ENCODE data around the gene CADM2. TPM values are rescaled to one million over a fixed set of nuclear protein-coding genes. Genes with fewer than 3 reads are reported as not detected.
A peak's percentile ranks its signal among the peaks of the same experiment; 100 is the strongest.

CADM2 gene
- total and polyA plus RNA-seq, 2 donors from 2014 or later, result 0.06 to 0.25 TPM

- intact Hi-C loops (cut with DNase I), result no loop called here
- no peak overlapping the region for H3K4me3 ChIP-seq (ENCODE audit: low read length in 3 of 3)
- FAIRE-seq (no peak), DNase-seq (no peak)
- H3K27me3 ChIP-seq (ENCODE audit: control insufficient read depth, insufficient read depth, low read length), result no peaks in the 10 kb centered on the region
- TF ChIP-seq CTCF (IDR thresholded peaks at IDR 0.05; ENCODE audit: borderline replicate concordance, extremely low read depth, insufficient read depth), result no peak
- H3K27ac ChIP-seq (ENCODE audit: low read depth in 2 of 2, low read length in 2 of 2), result no peak overlapping the region
- H3K9me3 ChIP-seq (ENCODE audit: control insufficient read depth in 2 of 3, insufficient read depth in 1 of 3, low read length in 3 of 3), result no peaks in the 10 kb centered on the region
- H3K4me1 ChIP-seq (ENCODE audit: control insufficient read depth in 2 of 3, insufficient read depth in 2 of 3, low read depth in 1 of 3, low read length in 3 of 3), result no peaks in the 10 kb centered on the region
- H3K9ac ChIP-seq (ENCODE audit: low read length in 3 of 3), result no peak overlapping the region
- H3K36me3 ChIP-seq (ENCODE audit: control insufficient read depth in 2 of 3, insufficient read depth in 3 of 3, low read length in 3 of 3), result no peaks in the 10 kb centered on the region
These were observed 363.1 kb downstream of the CADM2 start for GRCh38 chr3:85321892-85322291.

GRCh38 chr3:85330071-85330470 is 371.3 kb downstream of the CADM2 start:
- no peaks in the 10 kb centered on the region for H3K4me1 ChIP-seq (ENCODE audit: control insufficient read depth in 2 of 3, insufficient read depth in 2 of 3, low read depth in 1 of 3, low read length in 3 of 3)
- H3K36me3 ChIP-seq (ENCODE audit: control insufficient read depth in 2 of 3, insufficient read depth in 3 of 3, low read length in 3 of 3), result no peaks in the 10 kb centered on the region
- H3K9ac ChIP-seq (ENCODE audit: low read length in 3 of 3), result no peak overlapping the region
- FAIRE-seq, result no peak
- TF ChIP-seq CTCF (IDR thresholded peaks at IDR 0.05; ENCODE audit: borderline replicate concordance, extremely low read depth, insufficient read depth), result no peak
- H3K27me3 ChIP-seq (ENCODE audit: control insufficient read depth, insufficient read depth, low read length), result no peaks in the 10 kb centered on the region
- no peak for DNase-seq
- no peak overlapping the region for H3K4me3 ChIP-seq (ENCODE audit: low read length in 3 of 3)
- H3K9me3 ChIP-seq (ENCODE audit: control insufficient read depth in 2 of 3, insufficient read depth in 1 of 3, low read length in 3 of 3), result no peaks in the 10 kb centered on the region
- no peak overlapping the region for H3K27ac ChIP-seq (ENCODE audit: low read depth in 2 of 2, low read length in 2 of 2)
- intact Hi-C loops (cut with DNase I), result no loop called here

GRCh38 chr3:85337895-85338294 is 379.1 kb downstream of the CADM2 start:
- no peak for FAIRE-seq
- no peak overlapping the region for H3K27ac ChIP-seq (ENCODE audit: low read depth in 2 of 2, low read length in 2 of 2)
- no peak overlapping the region for H3K9ac ChIP-seq (ENCODE audit: low read length in 3 of 3)
- no peaks in the 10 kb centered on the region for H3K36me3 ChIP-seq (ENCODE audit: control insufficient read depth in 2 of 3, insufficient read depth in 3 of 3, low read length in 3 of 3)
- no peaks in the 10 kb centered on the region for H3K9me3 ChIP-seq (ENCODE audit: control insufficient read depth in 2 of 3, insufficient read depth in 1 of 3, low read length in 3 of 3)
- no peaks in the 10 kb centered on the region for H3K4me1 ChIP-seq (ENCODE audit: control insufficient read depth in 2 of 3, insufficient read depth in 2 of 3, low read depth in 1 of 3, low read length in 3 of 3)
- DNase-seq, result no peak
- no peaks in the 10 kb centered on the region for H3K27me3 ChIP-seq (ENCODE audit: control insufficient read depth, insufficient read depth, low read length)
- intact Hi-C loops (cut with DNase I), result no loop called here
- H3K4me3 ChIP-seq (ENCODE audit: low read length in 3 of 3), result no peak overlapping the region
- no peak for TF ChIP-seq CTCF (IDR thresholded peaks at IDR 0.05; ENCODE audit: borderline replicate concordance, extremely low read depth, insufficient read depth)

GRCh38 chr3:85342915-85343314 is 384.1 kb downstream of the CADM2 start:
- FAIRE-seq, result no peak
- Histone ChIP-seq H3K27me3 (ENCODE audit: control insufficient read depth, insufficient read depth, low read length) (no peaks in the 10 kb centered on the region), H3K4me1 (ENCODE audit: control insufficient read depth in 2 of 3, insufficient read depth in 2 of 3, low read depth in 1 of 3, low read length in 3 of 3) (no peaks in the 10 kb centered on the region), H3K9me3 (ENCODE audit: control insufficient read depth in 2 of 3, insufficient read depth in 1 of 3, low read length in 3 of 3) (no peaks in the 10 kb centered on the region), H3K27ac (ENCODE audit: low read depth in 2 of 2, low read length in 2 of 2) (no peak overlapping the region), H3K36me3 (ENCODE audit: control insufficient read depth in 2 of 3, insufficient read depth in 3 of 3, low read length in 3 of 3) (no peaks in the 10 kb centered on the region), H3K9ac (ENCODE audit: low read length in 3 of 3) (no peak overlapping the region), H3K4me3 (ENCODE audit: low read length in 3 of 3) (no peak overlapping the region)
- no peak for TF ChIP-seq CTCF (IDR thresholded peaks at IDR 0.05; ENCODE audit: borderline replicate concordance, extremely low read depth, insufficient read depth)
- intact Hi-C loops (cut with DNase I), result no loop called here
- peak in 1 of 5 donors; percentile 4 for DNase-seq

Measured in kidney (tissue), 14 donors.